ENCODE measurements around the gene GRK5.

DNA sequence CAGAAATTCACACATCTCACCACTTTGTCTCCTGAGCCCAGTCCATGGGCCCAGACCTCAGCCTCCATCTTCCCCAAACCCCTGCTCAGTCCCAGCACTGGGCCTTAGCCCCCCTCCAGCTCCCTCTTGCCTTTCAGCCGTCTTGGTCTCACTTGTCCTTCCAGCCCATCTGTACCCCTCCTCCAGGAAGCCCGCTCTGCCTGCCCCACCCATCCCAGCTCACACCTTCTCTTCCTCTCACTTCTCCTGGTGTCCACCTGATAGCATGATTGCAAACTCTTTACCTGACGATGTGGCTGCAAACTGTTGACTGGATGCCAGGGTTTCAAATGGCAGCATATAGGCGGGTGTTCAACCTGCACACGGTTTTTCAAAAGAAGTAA, 238.6 kb downstream of the GRK5 start:
- TF ChIP-seq CTCF (IDR thresholded peaks at IDR 0.05) (no peak), POLR2A (IDR thresholded peaks at IDR 0.05) (no peak)
